Fibroblast of gingiva (primary cell): ENCODE results near the gene BCAN.
A peak's percentile ranks its signal among the peaks of the same experiment; 100 is the strongest.

Experiments
- DNase-seq: peaks from one replicate; pipeline ENCODE4 v3.0.0-alpha.2; 2011; ENCODE audit warnings: low read depth

BCAN gene

GRCh38 chr1:156677616-156678596, 36.0 kb downstream of the BCAN start:
- peak; percentile 78 for DNase-seq

- no peak for DNase-seq
Observed at GRCh38 chr1:156680056-156680455, 38.1 kb downstream of the BCAN start.

GRCh38 chr1:156681196-156681960, 39.5 kb downstream of the BCAN start:
- no peak for DNase-seq

- no peak for DNase-seq
Observed at GRCh38 chr1:156682166-156682890, 40.4 kb downstream of the BCAN start.

DNA sequence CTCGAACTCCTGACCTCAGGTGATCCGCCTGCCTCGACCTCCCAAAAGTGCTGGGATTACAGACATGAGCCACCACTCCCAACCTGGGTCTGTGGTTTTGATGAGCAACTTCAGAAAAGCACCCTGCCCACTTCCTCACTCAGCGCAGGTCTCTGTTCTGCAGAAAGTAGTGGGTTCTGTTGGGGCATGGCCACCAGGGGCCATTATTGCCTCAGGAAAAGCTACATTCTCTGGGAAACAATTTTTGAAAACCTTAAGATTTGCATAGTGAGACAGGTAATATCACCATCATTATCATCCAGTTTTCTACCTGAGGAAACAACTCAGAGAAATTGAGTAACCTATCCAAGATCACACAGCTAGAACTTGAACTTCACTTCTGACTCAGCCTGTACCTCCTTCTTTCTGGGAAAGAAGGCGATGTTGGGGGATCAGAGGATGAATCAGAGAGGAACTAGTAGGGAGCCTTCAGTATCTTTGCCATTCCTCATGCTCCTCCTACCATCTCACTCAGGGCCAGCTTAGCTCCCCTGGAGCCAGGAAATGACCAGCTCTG, 42.4 kb downstream of the BCAN start:
- no peak for DNase-seq

DNA sequence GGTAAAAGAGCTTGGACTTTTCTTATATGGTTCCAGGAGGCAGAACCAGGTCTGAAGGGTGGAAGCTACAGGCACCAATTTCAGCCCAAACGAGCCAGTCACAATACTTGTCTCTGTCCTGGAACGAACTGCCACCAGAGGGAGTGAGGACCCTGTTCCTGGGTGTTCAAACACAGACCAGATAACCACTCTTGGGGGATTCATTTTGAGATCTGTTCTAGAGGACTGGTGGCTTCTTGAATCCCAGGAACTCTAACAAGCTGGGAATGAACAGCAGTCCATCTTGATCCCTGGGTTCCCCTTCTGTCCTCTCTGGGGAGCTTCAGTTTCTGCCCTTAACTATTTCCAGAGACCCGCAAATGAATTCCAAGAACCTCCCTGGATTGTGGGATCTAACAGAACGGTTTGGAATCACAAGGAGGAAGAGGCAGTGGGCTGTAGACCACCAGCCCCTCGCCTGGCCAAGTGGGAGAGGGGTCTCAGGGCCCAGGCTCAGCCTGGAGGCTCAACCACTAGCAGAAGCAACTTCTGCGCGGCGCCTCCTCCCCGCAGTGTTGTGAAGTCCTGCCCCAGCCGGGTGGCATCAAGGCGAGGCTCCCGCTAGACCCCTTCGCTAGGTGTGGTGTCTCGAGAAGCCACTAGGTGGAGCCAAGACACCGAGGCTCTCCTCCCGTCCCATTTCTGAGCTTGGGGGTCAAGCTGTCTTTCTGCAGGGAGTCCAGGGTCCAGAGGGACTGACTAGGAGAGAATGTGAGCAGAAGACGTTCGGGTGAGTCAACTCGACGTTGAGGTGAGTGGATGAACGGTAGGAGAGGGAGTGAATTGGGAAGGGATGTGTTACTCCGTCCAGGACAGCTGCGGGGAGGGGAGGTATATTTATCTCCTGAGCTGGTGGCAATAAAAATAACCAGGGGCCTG, 47.4 kb downstream of the BCAN start:
- DNase-seq, result peak; percentile 79

GRCh38 chr1:156689953-156690674, 48.2 kb downstream of the BCAN start:
- DNase-seq, result no peak

DNA sequence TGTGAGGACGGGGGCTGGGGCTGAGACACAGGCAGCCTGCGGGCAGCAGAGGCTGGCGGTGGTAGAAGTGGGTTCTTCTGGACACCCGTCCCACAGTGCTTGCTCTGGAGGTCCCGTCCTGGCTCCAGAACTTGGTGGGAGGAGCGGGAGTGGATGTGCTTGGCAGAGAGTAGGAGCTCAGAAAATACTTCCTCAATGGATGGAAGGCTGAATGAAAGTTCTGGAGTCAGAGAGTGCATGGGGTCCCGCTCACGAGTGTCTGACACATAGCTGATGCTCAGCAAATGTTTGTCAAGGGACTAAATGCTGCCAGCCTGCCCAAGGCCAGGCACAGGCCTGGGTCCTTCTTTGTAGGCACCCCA, 48.7 kb downstream of the BCAN start:
- no peak for DNase-seq

DNA sequence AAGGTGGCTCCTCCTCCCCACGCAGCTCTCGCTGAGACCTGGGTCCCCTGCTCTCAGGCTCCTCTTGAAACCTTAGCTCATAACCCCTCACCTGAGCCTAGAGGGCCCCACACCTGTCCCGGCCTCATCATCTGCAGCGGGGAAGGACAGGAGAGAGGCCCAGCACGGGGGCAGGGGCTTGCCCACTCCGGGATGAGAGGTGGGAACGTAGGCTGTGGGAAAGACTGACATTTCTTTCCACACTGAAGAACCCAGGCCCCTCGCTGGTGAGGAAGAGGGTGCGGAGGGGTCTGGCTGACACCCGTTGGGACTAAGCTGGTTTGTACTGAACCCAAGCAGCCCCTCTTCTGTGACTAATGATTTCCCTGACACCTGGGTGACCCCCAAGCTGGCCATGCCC, 49.3 kb downstream of the BCAN start:
- DNase-seq, result no peak

GRCh38 chr1:156691665-156692440, 49.9 kb downstream of the BCAN start:
- no peak for DNase-seq

DNA sequence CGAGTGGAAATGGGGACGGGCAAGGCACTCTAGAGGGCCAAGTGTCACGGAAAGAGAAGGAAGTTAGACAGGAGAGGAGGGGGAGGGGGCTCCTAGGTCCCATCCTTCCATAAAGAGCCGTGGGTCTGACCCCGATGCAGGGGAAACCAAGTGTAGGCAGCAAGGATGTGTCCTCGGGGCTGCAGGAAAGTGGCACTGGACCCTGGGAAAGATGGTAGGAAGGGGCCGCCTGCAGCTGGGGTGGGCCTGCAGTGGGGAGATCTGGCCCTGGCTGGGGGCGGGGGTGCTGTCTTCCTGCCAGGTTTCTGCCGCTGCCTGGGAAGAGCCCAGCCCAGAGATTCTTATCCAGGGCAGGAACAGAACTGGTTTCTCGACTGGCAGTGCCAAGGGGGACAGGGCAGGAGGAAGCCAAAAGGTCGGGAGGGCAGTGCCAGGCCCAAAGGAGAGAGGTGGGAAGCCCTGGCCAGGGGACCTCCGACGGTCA, 50.6 kb downstream of the BCAN start:
- no peak for DNase-seq

DNA sequence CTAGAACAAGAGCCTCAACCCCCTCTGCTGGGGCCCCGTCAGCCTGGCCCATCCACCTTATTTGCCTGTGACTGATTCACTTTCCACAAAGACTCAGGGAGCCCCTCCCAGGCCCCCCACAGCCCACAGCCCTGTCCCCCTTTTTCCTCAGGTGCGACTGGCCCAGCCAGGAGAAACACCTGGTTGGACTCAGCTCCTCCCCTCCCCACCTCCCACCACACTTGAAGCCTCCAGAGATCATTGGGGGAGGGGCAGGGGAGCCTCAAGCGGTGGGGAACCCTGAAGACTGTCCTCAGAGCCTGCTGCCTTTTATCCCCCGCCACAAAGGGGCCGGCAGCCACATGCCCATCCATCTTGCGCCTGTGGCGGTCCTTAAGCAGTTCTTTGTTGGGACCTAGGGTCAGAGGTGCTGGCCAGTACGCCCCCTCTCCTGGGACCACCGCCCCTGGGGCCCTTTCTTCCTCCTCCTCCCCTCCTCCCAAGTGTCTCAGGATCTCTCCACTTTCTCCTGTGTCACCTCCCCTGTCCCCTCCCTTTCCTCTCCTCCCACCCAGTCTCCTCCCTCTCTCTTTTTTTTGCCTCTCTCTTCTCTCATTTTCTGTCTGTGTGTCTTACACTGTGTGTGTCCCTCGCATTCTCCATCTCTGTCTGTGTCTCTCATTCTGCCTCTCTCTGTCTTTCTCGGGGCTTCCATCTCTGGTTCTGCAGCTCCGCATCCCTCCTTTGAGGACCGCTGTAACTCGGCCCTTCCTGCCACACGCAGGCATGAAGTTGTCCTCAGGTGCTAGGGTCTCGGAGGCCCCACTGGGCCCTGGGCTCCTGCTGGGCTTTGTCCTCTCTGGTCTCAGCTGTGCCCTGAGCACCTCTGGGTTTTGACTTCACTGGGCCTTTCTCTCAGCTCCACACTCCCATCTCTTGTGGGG, 51.3 kb downstream of the BCAN start:
- DNase-seq, result no peak

- DNase-seq, result no peak
Observed at GRCh38 chr1:156693848-156694689, 52.2 kb downstream of the BCAN start.

GRCh38 chr1:156694690-156694962, 52.7 kb downstream of the BCAN start:
- no peak for DNase-seq

- no peak for DNase-seq
Observed at GRCh38 chr1:156696755-156697154, 54.8 kb downstream of the BCAN start.

GRCh38 chr1:156697481-156697880, 55.6 kb downstream of the BCAN start:
- DNase-seq, result no peak

DNA sequence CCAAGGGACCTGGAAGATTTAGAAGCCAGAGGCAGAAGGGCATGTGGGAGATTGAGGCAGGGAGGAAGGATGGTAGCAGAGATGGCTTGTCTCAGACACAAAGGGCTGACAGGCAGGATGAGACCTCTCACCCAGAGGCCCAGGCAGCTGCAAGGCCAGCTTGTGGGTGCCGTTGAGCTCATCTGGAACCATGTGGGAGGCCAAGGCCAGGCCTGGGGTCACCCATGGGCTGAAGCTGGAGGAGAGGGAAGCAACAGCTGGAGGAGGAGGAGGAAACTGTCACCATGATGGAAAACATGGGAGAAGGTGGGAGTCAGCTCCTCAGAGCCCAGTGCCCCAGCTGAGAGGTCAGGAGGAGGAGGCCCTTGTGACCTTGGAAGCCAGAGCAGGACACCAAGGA, 57.1 kb downstream of the BCAN start:
- no peak for DNase-seq
